Amniotic stem cell (primary cell): ENCODE measurements around the gene TSPAN16.

Experiments
- DNase-seq: peaks from one replicate; lab custom pipeline; 2025; lab: John Stamatoyannopoulos, UW

The TSPAN16 gene

GRCh38 chr19:11295665-11296245 lies at the start of gene TSPAN16:
TSPAN16 (plus strand) TSS chr19:11296160; CDS start chr19:11296298, 138 bp downstream.
- DNase-seq, result no peak

GRCh38 chr19:11246941-11247340 lies 49.0 kb upstream of the TSPAN16 start:
- no peak for DNase-seq

GRCh38 chr19:11247391-11247790 lies 48.6 kb upstream of the TSPAN16 start:
- no peak for DNase-seq

- no peak for DNase-seq
Observed at GRCh38 chr19:11247934-11248333, 48.0 kb upstream of the TSPAN16 start.

GRCh38 chr19:11248852-11249251 lies 47.1 kb upstream of the TSPAN16 start:
- no peak for DNase-seq

- DNase-seq, result no peak
Observed at GRCh38 chr19:11251217-11251616, 44.7 kb upstream of the TSPAN16 start.

GRCh38 chr19:11251650-11252314 lies 44.2 kb upstream of the TSPAN16 start:
- DNase-seq, result no peak

GRCh38 chr19:11252665-11253355 lies 43.1 kb upstream of the TSPAN16 start:
- DNase-seq, result no peak

- no peak for DNase-seq
Observed at GRCh38 chr19:11254666-11255065, 41.3 kb upstream of the TSPAN16 start.

- no peak for DNase-seq
Observed at GRCh38 chr19:11256189-11256588, 39.8 kb upstream of the TSPAN16 start.

- no peak for DNase-seq
Observed at GRCh38 chr19:11257846-11258380, 38.0 kb upstream of the TSPAN16 start.

GRCh38 chr19:11260996-11261395 lies 35.0 kb upstream of the TSPAN16 start:
- no peak for DNase-seq

- no peak for DNase-seq
Observed at GRCh38 chr19:11261431-11261970, 34.5 kb upstream of the TSPAN16 start.

- no peak for DNase-seq
Observed at GRCh38 chr19:11261971-11262839, 33.8 kb upstream of the TSPAN16 start, which contains the start of gene DOCK6. DOCK6 (minus strand) TSS chr19:11262524; CDS start chr19:11262440, 84 bp downstream.

GRCh38 chr19:11263726-11264125 lies 32.2 kb upstream of the TSPAN16 start:
- no peak for DNase-seq

GRCh38 chr19:11264452-11265176 lies 31.3 kb upstream of the TSPAN16 start:
- no peak for DNase-seq

GRCh38 chr19:11265177-11265784 lies 30.7 kb upstream of the TSPAN16 start:
- DNase-seq, result no peak

- DNase-seq, result no peak
Observed at GRCh38 chr19:11265785-11266236, 30.1 kb upstream of the TSPAN16 start.

- DNase-seq, result no peak
Observed at GRCh38 chr19:11267316-11268085, 28.5 kb upstream of the TSPAN16 start.
